Endothelial cell of umbilical vein (primary cell): Measurements from ENCODE around the gene NDC80. TPM values are rescaled to one million over a fixed set of nuclear protein-coding genes. Genes with fewer than 3 reads are reported as not detected.

Source experiments
- BruUV-seq: library from RNA; stranded (reverse); fragments of 400-500 nt; replicated peaks from 2 replicates; lab custom pipeline; 2021; lab: Mats Ljungman, UMichigan
- CTCF ChIA-PET: fragments of 300-600, 350-600 bp; sonication (Branson Sonifier 250); formaldehyde crosslinking; loops from one replicate; lab custom pipeline; 2021; ENCODE audit warnings: antibody characterized with exemption, inconsistent platforms; lab: Charles Lee
- POLR2A ChIA-PET: fragments of 300-600, 350-600 bp; sonication (Branson Sonifier 250); formaldehyde crosslinking; loops from one replicate; lab custom pipeline; 2021; ENCODE audit warnings: antibody characterized with exemption, inconsistent platforms; lab: Charles Lee
- DNase-seq: peaks from one replicate; pipeline ENCODE4 v3.0.0-alpha.2; 2011; ENCODE audit warnings: low read depth, low spot score
- FAIRE-seq: peaks from 2 replicates; lab custom pipeline; 2011; peaks lifted over from hg19 to GRCh38; lab: Jason Lieb, UNC
- H2AFZ ChIP-seq: 2 replicates; pipeline ENCODE4 v1.6.0; 2012; ENCODE audit warnings: low read depth, low read length, control low read depth, inconsistent platforms
- H3K27ac ChIP-seq: 2 replicates; pipeline ENCODE4 v1.5.1; 2011; ENCODE audit warnings: low read depth, mild to moderate bottlenecking, control low read depth, low read length, moderate library complexity; ENCODE audit not compliant: insufficient read depth
- H3K27me3 ChIP-seq, 2 experiments: 2 replicates each; pipeline versions ENCODE4 v1.6.0 to v1.6.1; 2011; ENCODE audit warnings: low read length in 2 of 2, mixed read lengths in 1 of 2; ENCODE audit not compliant: control insufficient read depth in 2 of 2, insufficient read depth in 2 of 2
- H3K36me3 ChIP-seq, 2 experiments: 2 replicates in 1 of 2; 3 replicates in 1 of 2; pipeline ENCODE4 v1.5.1; 2011; ENCODE audit warnings: low read length in 2 of 2, mild to moderate bottlenecking in 1 of 2, moderate library complexity in 1 of 2; ENCODE audit not compliant: control insufficient read depth in 2 of 2, insufficient read depth in 2 of 2; ENCODE audit errors: extremely low read depth in 1 of 2
- H3K4me1 ChIP-seq: 3 replicates; pipeline ENCODE4 v1.5.1; 2011; ENCODE audit warnings: mild to moderate bottlenecking, low read length; ENCODE audit not compliant: control insufficient read depth, insufficient read depth; ENCODE audit errors: extremely low read depth
- H3K4me2 ChIP-seq: 2 replicates; pipeline ENCODE4 v1.6.1; 2011; ENCODE audit warnings: low read length, control low read depth, mixed read lengths; ENCODE audit not compliant: insufficient read depth
- H3K4me3 ChIP-seq, 3 experiments: fragments of 200-600 bp in 1 of 3; sonication (generic), shearing (Covaris generic) in 1 of 3; replicated peaks in 1 of 3; 2 replicates each; pipeline ENCODE4 v1.5.1; 2011 to 2016; ENCODE audit warnings: control low read depth in 3 of 3, low read length in 3 of 3, mild to moderate bottlenecking in 2 of 3, inconsistent platforms in 1 of 3, low read depth in 1 of 3, moderate library complexity in 1 of 3; ENCODE audit not compliant: insufficient read depth in 1 of 3
- H3K79me2 ChIP-seq: 2 replicates; pipeline ENCODE4 v1.6.0; 2012; ENCODE audit warnings: low read length, inconsistent platforms; ENCODE audit not compliant: control insufficient read depth, insufficient read depth
- H3K9ac ChIP-seq: replicated peaks from 2 replicates; pipeline ENCODE3; 2011; ENCODE audit warnings: low read length, control low read depth; ENCODE audit not compliant: insufficient read depth; ENCODE audit errors: extremely low read depth
- H3K9me1 ChIP-seq: replicated peaks from 3 replicates; pipeline ENCODE4 v1.6.0; 2011; ENCODE audit warnings: mild to moderate bottlenecking, low read length; ENCODE audit not compliant: control insufficient read depth, insufficient read depth; ENCODE audit errors: extremely low read depth
- H3K9me3 ChIP-seq: replicated peaks from 2 replicates; pipeline ENCODE4 v1.5.1; 2012; ENCODE audit warnings: low read length, inconsistent platforms; ENCODE audit not compliant: control insufficient read depth, insufficient read depth
- H4K20me1 ChIP-seq: replicated peaks from 2 replicates; pipeline ENCODE3; 2011; ENCODE audit warnings: mild to moderate bottlenecking, low read length; ENCODE audit not compliant: control insufficient read depth, insufficient read depth; ENCODE audit errors: extremely low read depth
- EZH2 ChIP-seq: IDR thresholded peaks from 2 replicates; pipeline ENCODE4 v1.6.1; 2012; ENCODE audit warnings: borderline replicate concordance, low read depth, mild to moderate bottlenecking, moderate library complexity, low read length, inconsistent platforms; ENCODE audit not compliant: severe bottlenecking
- FOS ChIP-seq: IDR thresholded peaks from 2 replicates; pipeline ENCODE4 v1.6.1; 2011; ENCODE audit warnings: mild to moderate bottlenecking, low read length, moderate library complexity, borderline replicate concordance; ENCODE audit not compliant: insufficient read depth
- GATA2 ChIP-seq: IDR thresholded peaks from 2 replicates; pipeline ENCODE4 v1.7.0; 2011; ENCODE audit warnings: low read depth, mild to moderate bottlenecking, moderate library complexity, mixed read lengths, low read length; ENCODE audit not compliant: insufficient read length, insufficient read depth
- JUN ChIP-seq: IDR thresholded peaks from 2 replicates; pipeline ENCODE4 v1.6.1; 2011; ENCODE audit warnings: borderline replicate concordance, low read depth; ENCODE audit not compliant: insufficient read length, insufficient read depth
- MYC ChIP-seq: IDR thresholded peaks from one replicate; pipeline ENCODE4 v1.6.1; 2011; ENCODE audit warnings: mild to moderate bottlenecking, low read depth, low read length
- POLR2A ChIP-seq: IDR thresholded peaks from 2 replicates; pipeline ENCODE4 v1.6.1; 2012; ENCODE audit warnings: low read depth, mild to moderate bottlenecking, control low read depth, low read length
- POLR2AphosphoS5 ChIP-seq: IDR thresholded peaks from 2 replicates; pipeline ENCODE4 v1.6.1; 2012; ENCODE audit warnings: low read depth, mild to moderate bottlenecking, control low read depth, low read length, moderate library complexity; ENCODE audit not compliant: insufficient read depth
- dilution Hi-C: fragments of 300-500 bp; cut with MboI; formaldehyde crosslinking; loops from one replicate; pipeline ENCODE4 v1.15.0; 2019; ENCODE audit warnings: low sequenced_read_pairs; ENCODE audit not compliant: extremely low pct_ligation_motif_present
- intact Hi-C: fragments of 100-400 bp; cut with micrococcal nuclease; formaldehyde crosslinking; loops from one replicate; pipeline ENCODE4 v1.10.0; 2022
- polyA plus RNA-seq, 4 experiments: library from polyadenylated mRNA; depleted of rRNA in 3 of 4; stranded (reverse) in 3 of 4; unstranded in 1 of 4; fragments of >200 nt; gene quantifications; 2 replicates each; pipeline versions ENCODE4 v1.2.1 to v1.2.3, GENCODE V29; 2011 to 2012; ENCODE audit warnings: missing spikeins in 1 of 4
- total RNA-seq: library from RNA; stranded (reverse); gene quantifications from 2 replicates; pipeline ENCODE4 v1.2.3, GENCODE V29; 2021
- TF ChIP-seq, protein P1 (sequence below), 2 donors: IDR thresholded peaks; 1 replicate in 1 of 2; 2 replicates in 1 of 2; pipeline ENCODE4 v1.5.1; 2011; ENCODE audit warnings: low read length in 2 of 2, mild to moderate bottlenecking in 2 of 2, moderate library complexity in 2 of 2, control low read depth in 1 of 2, inconsistent platforms in 1 of 2, low read depth in 1 of 2; ENCODE audit not compliant: insufficient read depth in 1 of 2; ENCODE audit errors: extremely low read depth in 1 of 2

The NDC80 gene
- total and polyA plus RNA-seq, 2 donors (not counting 3 experiments of a cell fraction or from before 2014, with no cell fraction given) = 6.2 to 43.2 TPM

GRCh38 chr18:2564373-2564772, 7.0 kb upstream of the NDC80 start:
- Histone ChIP-seq H3K9ac (no peak overlapping the region), H3K4me1 (no peaks in the 10 kb centered on the region), H3K79me2 (peaks cover 11% of the 10 kb centered on the region), H3K27ac (no peak overlapping the region), H3K36me3 (peaks cover 0 to 2% of the 10 kb centered on the region in 2 experiments), H3K4me2 (no peak overlapping the region), H4K20me1 (no peaks in the 10 kb centered on the region), H3K27me3 (no peaks in the 10 kb centered on the region), H3K9me1 (no peaks in the 10 kb centered on the region), H3K4me3 (no peak overlapping the region), H2AFZ (no peak overlapping the region), H3K9me3 (no peaks in the 10 kb centered on the region)
- ChIA-PET POLR2A (no interaction called here), CTCF (no interaction called here)
- no peak for DNase-seq
- dilution Hi-C loops = no loop called here
- TF ChIP-seq GATA2 = no peak
- TF ChIP-seq FOS = no peak
- TF ChIP-seq, protein P1, sequence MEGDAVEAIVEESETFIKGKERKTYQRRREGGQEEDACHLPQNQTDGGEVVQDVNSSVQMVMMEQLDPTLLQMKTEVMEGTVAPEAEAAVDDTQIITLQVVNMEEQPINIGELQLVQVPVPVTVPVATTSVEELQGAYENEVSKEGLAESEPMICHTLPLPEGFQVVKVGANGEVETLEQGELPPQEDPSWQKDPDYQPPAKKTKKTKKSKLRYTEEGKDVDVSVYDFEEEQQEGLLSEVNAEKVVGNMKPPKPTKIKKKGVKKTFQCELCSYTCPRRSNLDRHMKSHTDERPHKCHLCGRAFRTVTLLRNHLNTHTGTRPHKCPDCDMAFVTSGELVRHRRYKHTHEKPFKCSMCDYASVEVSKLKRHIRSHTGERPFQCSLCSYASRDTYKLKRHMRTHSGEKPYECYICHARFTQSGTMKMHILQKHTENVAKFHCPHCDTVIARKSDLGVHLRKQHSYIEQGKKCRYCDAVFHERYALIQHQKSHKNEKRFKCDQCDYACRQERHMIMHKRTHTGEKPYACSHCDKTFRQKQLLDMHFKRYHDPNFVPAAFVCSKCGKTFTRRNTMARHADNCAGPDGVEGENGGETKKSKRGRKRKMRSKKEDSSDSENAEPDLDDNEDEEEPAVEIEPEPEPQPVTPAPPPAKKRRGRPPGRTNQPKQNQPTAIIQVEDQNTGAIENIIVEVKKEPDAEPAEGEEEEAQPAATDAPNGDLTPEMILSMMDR (IDR thresholded peaks at IDR 0.05; ENCODE audit: extremely low read depth in 1 of 2, insufficient read depth in 1 of 2, low read depth in 1 of 2, low read length in 2 of 2) = no peak
- TF ChIP-seq EZH2 = no peak
- no peak for TF ChIP-seq POLR2A
- TF ChIP-seq JUN = no peak
- TF ChIP-seq MYC = no peak
- no peak for TF ChIP-seq POLR2AphosphoS5
- no TSS peak for BruUV-seq
- intact Hi-C loops = no loop called here
- FAIRE-seq = no peak
